Cardiac fibroblast (primary cell): ENCODE measurements around the gene CHMP1A.

Source experiments
- DNase-seq, 2 donors: peaks; one replicate each; pipeline versions ENCODE4 v3.0.0 to v3.0.0-alpha.2; 2010; ENCODE audit warnings: low read depth in 2 of 2
- H3K4me3 ChIP-seq, 2 donors: replicated peaks in 1 of 2; 1 replicate in 1 of 2; 2 replicates in 1 of 2; pipeline ENCODE4 v1.5.1; 2011; ENCODE audit warnings: low read depth in 2 of 2, low read length in 2 of 2, mild to moderate bottlenecking in 2 of 2, moderate library complexity in 1 of 2
- TF ChIP-seq, protein P1 (sequence below): IDR thresholded peaks from one replicate; pipeline ENCODE4 v1.5.1; 2011; ENCODE audit warnings: low read depth, mild to moderate bottlenecking, low read length, inconsistent platforms

CHMP1A gene

DNA sequence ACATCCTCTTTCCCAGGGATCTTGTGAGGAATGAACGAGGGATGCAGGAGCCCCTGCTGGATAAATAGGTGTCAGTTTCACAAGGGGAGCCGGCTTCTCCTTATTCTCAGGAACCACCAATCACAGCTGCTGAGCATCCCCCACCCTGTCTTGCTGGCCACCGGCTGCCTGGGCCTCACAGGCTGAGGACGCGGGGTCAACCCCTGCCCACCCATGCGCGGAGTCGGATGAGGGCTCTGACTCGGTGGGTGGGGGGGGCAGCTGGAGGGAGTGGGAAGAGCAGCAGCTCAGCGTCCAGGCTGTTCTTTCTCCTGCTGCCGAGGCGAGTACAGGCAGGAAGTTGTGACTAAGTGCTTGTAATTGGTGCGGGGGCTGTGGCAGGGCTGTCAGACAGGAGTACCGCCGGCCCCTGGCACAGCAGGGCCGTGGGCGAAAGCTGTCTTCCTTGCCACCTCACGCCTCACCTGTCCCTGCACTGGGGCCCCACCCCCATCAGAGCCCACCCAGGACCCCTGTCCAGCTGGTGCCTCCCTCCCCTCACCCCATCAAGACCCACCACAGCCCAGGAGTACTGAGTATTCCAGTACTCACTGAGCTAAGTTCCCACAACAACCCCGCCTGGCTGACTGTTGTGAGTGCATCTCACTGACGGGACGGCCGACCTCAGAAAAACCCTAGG, 55.1 kb downstream of the CHMP1A start:
- no peak overlapping the region for H3K4me3 ChIP-seq
- TF ChIP-seq, protein P1, sequence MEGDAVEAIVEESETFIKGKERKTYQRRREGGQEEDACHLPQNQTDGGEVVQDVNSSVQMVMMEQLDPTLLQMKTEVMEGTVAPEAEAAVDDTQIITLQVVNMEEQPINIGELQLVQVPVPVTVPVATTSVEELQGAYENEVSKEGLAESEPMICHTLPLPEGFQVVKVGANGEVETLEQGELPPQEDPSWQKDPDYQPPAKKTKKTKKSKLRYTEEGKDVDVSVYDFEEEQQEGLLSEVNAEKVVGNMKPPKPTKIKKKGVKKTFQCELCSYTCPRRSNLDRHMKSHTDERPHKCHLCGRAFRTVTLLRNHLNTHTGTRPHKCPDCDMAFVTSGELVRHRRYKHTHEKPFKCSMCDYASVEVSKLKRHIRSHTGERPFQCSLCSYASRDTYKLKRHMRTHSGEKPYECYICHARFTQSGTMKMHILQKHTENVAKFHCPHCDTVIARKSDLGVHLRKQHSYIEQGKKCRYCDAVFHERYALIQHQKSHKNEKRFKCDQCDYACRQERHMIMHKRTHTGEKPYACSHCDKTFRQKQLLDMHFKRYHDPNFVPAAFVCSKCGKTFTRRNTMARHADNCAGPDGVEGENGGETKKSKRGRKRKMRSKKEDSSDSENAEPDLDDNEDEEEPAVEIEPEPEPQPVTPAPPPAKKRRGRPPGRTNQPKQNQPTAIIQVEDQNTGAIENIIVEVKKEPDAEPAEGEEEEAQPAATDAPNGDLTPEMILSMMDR = no peak
- DNase-seq = peak; percentile 83 to 87

DNA sequence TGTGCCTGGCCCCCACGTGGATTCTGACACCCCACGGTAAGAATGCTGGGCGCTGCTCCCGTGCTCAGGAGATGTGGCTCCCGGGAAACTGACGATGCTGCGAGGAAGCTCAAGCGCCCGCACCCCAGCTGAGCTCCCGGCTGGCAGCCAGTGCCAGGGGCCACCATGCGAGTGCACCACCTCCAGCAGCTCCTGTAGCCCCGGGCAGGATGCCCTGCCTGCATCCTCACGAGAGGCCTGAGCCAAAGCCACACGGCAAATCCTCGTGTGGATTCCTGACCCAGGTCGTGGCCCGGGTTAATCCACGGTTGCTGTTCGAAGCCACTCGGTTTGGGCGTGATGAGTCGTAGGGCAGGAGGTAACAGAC, 55.6 kb downstream of the CHMP1A start:
- TF ChIP-seq, protein P1 = no peak
- no peak for DNase-seq
- no peak overlapping the region for H3K4me3 ChIP-seq

GRCh38 chr16:89600956-89601355, 56.6 kb downstream of the CHMP1A start:
- TF ChIP-seq, protein P1 = no peak

DNA sequence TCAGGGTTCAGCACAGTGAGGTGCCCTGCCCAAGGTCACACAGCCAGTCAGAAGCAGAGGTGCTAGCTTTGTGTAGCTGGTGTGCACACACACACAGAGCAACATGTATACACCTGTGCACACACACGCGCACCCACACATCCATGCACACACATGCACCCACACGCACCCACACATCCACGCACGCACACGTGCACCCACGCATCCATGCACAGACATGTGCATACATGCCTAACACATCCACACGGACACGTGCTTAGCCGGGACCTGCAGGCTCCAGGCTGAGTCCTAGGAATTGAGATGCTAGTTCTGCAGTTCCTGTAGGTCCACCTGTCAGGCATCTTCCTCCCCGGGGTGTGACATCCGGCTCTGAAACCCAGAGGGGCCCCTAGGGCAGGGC, 57.1 kb downstream of the CHMP1A start:
- TF ChIP-seq, protein P1 = no peak
- no peak overlapping the region for H3K4me3 ChIP-seq

More at GRCh38 chr16:89600956-89601355, 56.6 kb downstream of the CHMP1A start:
- no peak overlapping the region for H3K4me3 ChIP-seq
- DNase-seq = no peak

GRCh38 chr16:89599902-89600301, 57.6 kb downstream of the CHMP1A start:
- DNase-seq = no peak
- H3K4me3 ChIP-seq = no peak overlapping the region
- TF ChIP-seq, protein P1 = no peak

More for the DNA sequence above, 57.1 kb downstream of the CHMP1A start:
- no peak for DNase-seq

- no peak overlapping the region for H3K4me3 ChIP-seq
- TF ChIP-seq, protein P1 = peak; percentile 42
- no peak for DNase-seq
These were observed 58.1 kb downstream of the CHMP1A start for GRCh38 chr16:89599451-89599858.

- peak in 1 of 2 donors; percentile 46 for DNase-seq
- no peak overlapping the region for H3K4me3 ChIP-seq
- TF ChIP-seq, protein P1 = no peak
These were observed 59.3 kb downstream of the CHMP1A start for GRCh38 chr16:89598199-89598598.
